ENCODE measurements around the gene RELT. TPM values are rescaled to one million over a fixed set of nuclear protein-coding genes. Genes with fewer than 3 reads are reported as not detected.

The RELT gene
- total RNA-seq, 1 donor from 2014 or later, result 5.2 TPM

- Mint-ChIP-seq H3K27ac (ENCODE audit: unreplicated experiment) (no peak overlapping the region), H3K4me1 (ENCODE audit: low read depth, unreplicated experiment) (peaks cover 16% of the 10 kb centered on the region), H3K9me3 (ENCODE audit: unreplicated experiment) (no peaks in the 10 kb centered on the region), H3K4me3 (ENCODE audit: unreplicated experiment) (no peak overlapping the region), H3K27me3 (ENCODE audit: low read depth, unreplicated experiment) (no peaks in the 10 kb centered on the region), H3K36me3 (ENCODE audit: low read depth, unreplicated experiment) (peaks cover 21% of the 10 kb centered on the region)
- peaks cover 6% of the 10 kb centered on the region for H3K4me1 ChIP-seq (ENCODE audit: insufficient read depth, low read length)
- H3K36me3 ChIP-seq (ENCODE audit: insufficient read depth, low read length), result no peaks in the 10 kb centered on the region
- no peaks in the 10 kb centered on the region for H3K27me3 ChIP-seq (ENCODE audit: insufficient read depth, low read length)
- no peaks in the 10 kb centered on the region for H3K9me3 ChIP-seq (ENCODE audit: insufficient read depth, low read depth, low read length)
- no peak overlapping the region for H2AFZ ChIP-seq (ENCODE audit: low read depth, low read length)
- H3K79me2 ChIP-seq (ENCODE audit: insufficient read depth, low read length), result no peaks in the 10 kb centered on the region
- H3K27ac ChIP-seq (ENCODE audit: low read depth, low read length), result no peak overlapping the region
- H3K4me2 ChIP-seq (ENCODE audit: low read length), result no peak overlapping the region
- H3K4me3 ChIP-seq (ENCODE audit: insufficient read depth, low read depth, low read length), result no peak overlapping the region
- TF ChIP-seq EZH2 (IDR thresholded peaks at IDR 0.05; ENCODE audit: insufficient read depth, low read length), result no peak
- FAIRE-seq (no peak), DNase-seq (ENCODE audit: low read depth) (no peak)
- peaks cover 6% of the 10 kb centered on the region for H4K20me1 ChIP-seq (ENCODE audit: insufficient read depth, low read length)
- H3K9ac ChIP-seq (ENCODE audit: low read length), result no peak overlapping the region
These were observed 28.4 kb downstream of the RELT start for GRCh38 chr11:73404506-73405145.

- Mint-ChIP-seq H3K4me1 (ENCODE audit: low read depth, unreplicated experiment) (peaks cover 16% of the 10 kb centered on the region), H3K9me3 (ENCODE audit: unreplicated experiment) (no peaks in the 10 kb centered on the region), H3K36me3 (ENCODE audit: low read depth, unreplicated experiment) (peaks cover 24% of the 10 kb centered on the region), H3K27me3 (ENCODE audit: low read depth, unreplicated experiment) (no peaks in the 10 kb centered on the region), H3K27ac (ENCODE audit: unreplicated experiment) (no peak overlapping the region), H3K4me3 (ENCODE audit: unreplicated experiment) (no peak overlapping the region)
- no peaks in the 10 kb centered on the region for H3K36me3 ChIP-seq (ENCODE audit: insufficient read depth, low read length)
- no peak overlapping the region for H2AFZ ChIP-seq (ENCODE audit: low read depth, low read length)
- TF ChIP-seq, protein P1, sequence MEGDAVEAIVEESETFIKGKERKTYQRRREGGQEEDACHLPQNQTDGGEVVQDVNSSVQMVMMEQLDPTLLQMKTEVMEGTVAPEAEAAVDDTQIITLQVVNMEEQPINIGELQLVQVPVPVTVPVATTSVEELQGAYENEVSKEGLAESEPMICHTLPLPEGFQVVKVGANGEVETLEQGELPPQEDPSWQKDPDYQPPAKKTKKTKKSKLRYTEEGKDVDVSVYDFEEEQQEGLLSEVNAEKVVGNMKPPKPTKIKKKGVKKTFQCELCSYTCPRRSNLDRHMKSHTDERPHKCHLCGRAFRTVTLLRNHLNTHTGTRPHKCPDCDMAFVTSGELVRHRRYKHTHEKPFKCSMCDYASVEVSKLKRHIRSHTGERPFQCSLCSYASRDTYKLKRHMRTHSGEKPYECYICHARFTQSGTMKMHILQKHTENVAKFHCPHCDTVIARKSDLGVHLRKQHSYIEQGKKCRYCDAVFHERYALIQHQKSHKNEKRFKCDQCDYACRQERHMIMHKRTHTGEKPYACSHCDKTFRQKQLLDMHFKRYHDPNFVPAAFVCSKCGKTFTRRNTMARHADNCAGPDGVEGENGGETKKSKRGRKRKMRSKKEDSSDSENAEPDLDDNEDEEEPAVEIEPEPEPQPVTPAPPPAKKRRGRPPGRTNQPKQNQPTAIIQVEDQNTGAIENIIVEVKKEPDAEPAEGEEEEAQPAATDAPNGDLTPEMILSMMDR (IDR thresholded peaks at IDR 0.05; ENCODE audit: insufficient read depth, low read depth, low read length), result no peak
- TF ChIP-seq EZH2 (IDR thresholded peaks at IDR 0.05; ENCODE audit: insufficient read depth, low read length), result no peak
- H3K9ac ChIP-seq (ENCODE audit: low read length), result no peak overlapping the region
- FAIRE-seq (no peak), DNase-seq (ENCODE audit: low read depth) (no peak)
- H3K27ac ChIP-seq (ENCODE audit: low read depth, low read length), result no peak overlapping the region
- no peak overlapping the region for H3K4me3 ChIP-seq (ENCODE audit: insufficient read depth, low read depth, low read length)
- H3K4me2 ChIP-seq (ENCODE audit: low read length), result no peak overlapping the region
- no peaks in the 10 kb centered on the region for H3K27me3 ChIP-seq (ENCODE audit: insufficient read depth, low read length)
- H3K4me1 ChIP-seq (ENCODE audit: insufficient read depth, low read length), result peaks cover 5% of the 10 kb centered on the region
- peaks cover 6% of the 10 kb centered on the region for H4K20me1 ChIP-seq (ENCODE audit: insufficient read depth, low read length)
- H3K79me2 ChIP-seq (ENCODE audit: insufficient read depth, low read length), result no peaks in the 10 kb centered on the region
- no peaks in the 10 kb centered on the region for H3K9me3 ChIP-seq (ENCODE audit: insufficient read depth, low read depth, low read length)
These were observed 28.9 kb downstream of the RELT start for GRCh38 chr11:73405146-73405510.

DNA sequence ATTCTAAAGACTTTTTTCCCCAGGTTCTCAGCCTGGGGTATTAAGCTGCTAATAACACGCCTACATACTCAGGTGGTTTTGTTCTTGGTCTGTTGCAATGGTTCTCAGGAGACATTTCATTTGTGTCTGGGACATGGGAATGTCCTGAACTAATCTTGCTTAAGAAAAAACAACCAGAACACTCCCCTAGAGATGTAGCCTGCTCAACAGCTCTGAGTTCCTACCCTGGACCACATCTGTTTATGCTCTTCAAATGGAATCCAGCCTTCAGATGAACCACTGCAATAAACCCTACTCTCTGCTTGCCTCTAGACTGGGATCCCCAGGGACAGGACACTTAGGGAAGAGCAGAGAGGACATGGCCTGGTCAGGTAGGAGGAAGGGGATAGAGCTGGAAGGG lies 29.9 kb downstream of the RELT start:
- no peaks in the 10 kb centered on the region for H3K36me3 ChIP-seq (ENCODE audit: insufficient read depth, low read length)
- Mint-ChIP-seq H3K4me3 (ENCODE audit: unreplicated experiment) (no peak overlapping the region), H3K27ac (ENCODE audit: unreplicated experiment) (no peak overlapping the region), H3K27me3 (ENCODE audit: low read depth, unreplicated experiment) (no peaks in the 10 kb centered on the region), H3K9me3 (ENCODE audit: unreplicated experiment) (no peaks in the 10 kb centered on the region), H3K4me1 (ENCODE audit: low read depth, unreplicated experiment) (peaks cover 17% of the 10 kb centered on the region), H3K36me3 (ENCODE audit: low read depth, unreplicated experiment) (peaks cover 24% of the 10 kb centered on the region)
- DNase-seq (ENCODE audit: low read depth) (no peak), FAIRE-seq (no peak)
- H3K79me2 ChIP-seq (ENCODE audit: insufficient read depth, low read length), result no peaks in the 10 kb centered on the region
- no peak overlapping the region for H3K27ac ChIP-seq (ENCODE audit: low read depth, low read length)
- peaks cover 5% of the 10 kb centered on the region for H3K4me1 ChIP-seq (ENCODE audit: insufficient read depth, low read length)
- no peak overlapping the region for H3K9ac ChIP-seq (ENCODE audit: low read length)
- no peak for TF ChIP-seq EZH2 (IDR thresholded peaks at IDR 0.05; ENCODE audit: insufficient read depth, low read length)
- TF ChIP-seq, protein P1 (IDR thresholded peaks at IDR 0.05; ENCODE audit: insufficient read depth, low read depth, low read length), result no peak
- no peaks in the 10 kb centered on the region for H3K9me3 ChIP-seq (ENCODE audit: insufficient read depth, low read depth, low read length)
- peaks cover 6% of the 10 kb centered on the region for H4K20me1 ChIP-seq (ENCODE audit: insufficient read depth, low read length)
- H3K4me3 ChIP-seq (ENCODE audit: insufficient read depth, low read depth, low read length), result no peak overlapping the region
- no peaks in the 10 kb centered on the region for H3K27me3 ChIP-seq (ENCODE audit: insufficient read depth, low read length)
- no peak overlapping the region for H3K4me2 ChIP-seq (ENCODE audit: low read length)
- no peak overlapping the region for H2AFZ ChIP-seq (ENCODE audit: low read depth, low read length)

Measured in astrocyte (in vitro differentiated cells and primary cell).